Measurements from ENCODE around the gene PSMG1. TPM values are rescaled to one million over a fixed set of nuclear protein-coding genes. Genes with fewer than 3 reads are reported as not detected.

The PSMG1 gene
- polyA plus RNA-seq, 1 of the 3 experiments (the other 2 are of a cell fraction): 39.6 TPM

- Histone ChIP-seq H3F3A (replicated peaks; ENCODE audit: insufficient read depth) (peaks cover 7% of the 10 kb centered on the region), H3K9ac (no peak overlapping the region), H3K36me3 (replicated peaks in 1 of 2; ENCODE audit: control insufficient read depth in 1 of 2, insufficient read depth in 2 of 2, low read length in 1 of 2) (peaks cover 73 to 83% of the 10 kb centered on the region in 2 experiments), H3K9me2 (no peaks in the 10 kb centered on the region), H3K4me1 (ENCODE audit: control insufficient read depth in 1 of 2, insufficient read depth in 2 of 2, low read depth in 1 of 2, low read length in 1 of 2) (no peaks in the 10 kb centered on the region), H2AFZ (ENCODE audit: low read depth) (no peak overlapping the region), H4K20me1 (ENCODE audit: insufficient read depth) (no peaks in the 10 kb centered on the region), H3K4me2 (no peak overlapping the region), H3K79me2 (ENCODE audit: insufficient read depth) (no peaks in the 10 kb centered on the region), H3K4me3 (ENCODE audit: low read depth in 2 of 2, low read length in 1 of 2) (no peak overlapping the region), H3K27me3 (ENCODE audit: insufficient read depth) (no peaks in the 10 kb centered on the region), H3K27ac (ENCODE audit: low read depth in 2 of 2, low read length in 1 of 2) (no peak overlapping the region), H3K9me3 (no peaks in the 10 kb centered on the region)
- WGBS (ENCODE audit: low lambda C conversion rate): 95% methylated on average over 7 of the region's 7 CpGs
- CTCF ChIA-PET: interaction anchor here (0.9 kb wide), 1 partner anchor 25 kb away, joined by 3 read pairs; no protein-coding TSS in a partner anchor
- DNase-seq: no peak
- TF ChIP-seq TAF1 (IDR thresholded peaks at IDR 0.05; ENCODE audit: borderline replicate concordance, low read depth, low read length) (no peak), FOSL2 (IDR thresholded peaks at IDR 0.05; ENCODE audit: borderline replicate concordance, low read depth) (no peak), GABPA (IDR thresholded peaks at IDR 0.05; ENCODE audit: low read depth) (no peak), EZH2phosphoT487 (IDR thresholded peaks at IDR 0.05; ENCODE audit: borderline replicate concordance, low read depth) (no peak)
- POLR2A ChIA-PET: no interaction called here
Observed at GRCh38 chr21:39215078-39215477, 31.8 kb upstream of the PSMG1 start.

GRCh38 chr21:39209334-39209688, 26.1 kb upstream of the PSMG1 start:
- no peak overlapping the region for H2AFZ ChIP-seq (ENCODE audit: low read depth)
- no peaks in the 10 kb centered on the region for H3K9me2 ChIP-seq
- no peak for DNase-seq
- no peak overlapping the region for H3K4me2 ChIP-seq
- H3K9me3 ChIP-seq: no peaks in the 10 kb centered on the region
- peaks cover 66 to 70% of the 10 kb centered on the region in 2 experiments for H3K36me3 ChIP-seq (replicated peaks in 1 of 2; ENCODE audit: control insufficient read depth in 1 of 2, insufficient read depth in 2 of 2, low read length in 1 of 2)
- POLR2A ChIA-PET: no interaction called here
- no peak overlapping the region for H3K9ac ChIP-seq
- no peaks in the 10 kb centered on the region for H3K27me3 ChIP-seq (ENCODE audit: insufficient read depth)
- H4K20me1 ChIP-seq (ENCODE audit: insufficient read depth): no peaks in the 10 kb centered on the region
- TF ChIP-seq FOXM1 (IDR thresholded peaks at IDR 0.05; ENCODE audit: low read depth): no peak
- no peak for TF ChIP-seq RCOR1 (IDR thresholded peaks at IDR 0.05; ENCODE audit: low read length)
- no peak for TF ChIP-seq YY1 (IDR thresholded peaks at IDR 0.05; ENCODE audit: low read depth)
- TF ChIP-seq EZH2phosphoT487 (IDR thresholded peaks at IDR 0.05; ENCODE audit: borderline replicate concordance, low read depth): no peak
- TF ChIP-seq NRF1 (IDR thresholded peaks at IDR 0.05; ENCODE audit: low read depth, low read length): no peak
- no peak for TF ChIP-seq SMC3 (IDR thresholded peaks at IDR 0.05; ENCODE audit: low read depth, low read length)
- H3K4me3 ChIP-seq (ENCODE audit: low read depth in 2 of 2, low read length in 1 of 2): no peak overlapping the region
- no peak overlapping the region for H3K27ac ChIP-seq (ENCODE audit: low read depth in 2 of 2, low read length in 1 of 2)
- WGBS (ENCODE audit: low lambda C conversion rate): 94% methylated on average over 2 of the region's 2 CpGs
- CTCF ChIA-PET: interaction anchor here (0.6 kb wide), 1 partner anchor 25 kb away, joined by 3 read pairs; no protein-coding TSS in a partner anchor
- no peaks in the 10 kb centered on the region for H3K79me2 ChIP-seq (ENCODE audit: insufficient read depth)
- no peaks in the 10 kb centered on the region for H3K4me1 ChIP-seq (ENCODE audit: control insufficient read depth in 1 of 2, insufficient read depth in 2 of 2, low read depth in 1 of 2, low read length in 1 of 2)
- H3F3A ChIP-seq (replicated peaks; ENCODE audit: insufficient read depth): no peaks in the 10 kb centered on the region

- Histone ChIP-seq H3K9me2 (no peaks in the 10 kb centered on the region), H3K79me2 (ENCODE audit: insufficient read depth) (no peaks in the 10 kb centered on the region), H3K4me2 (no peak overlapping the region), H3K4me3 (ENCODE audit: low read depth in 2 of 2, low read length in 1 of 2) (no peak overlapping the region), H2AFZ (ENCODE audit: low read depth) (no peak overlapping the region), H3F3A (replicated peaks; ENCODE audit: insufficient read depth) (no peaks in the 10 kb centered on the region), H3K27me3 (ENCODE audit: insufficient read depth) (no peaks in the 10 kb centered on the region), H3K4me1 (ENCODE audit: control insufficient read depth in 1 of 2, insufficient read depth in 2 of 2, low read depth in 1 of 2, low read length in 1 of 2) (no peaks in the 10 kb centered on the region), H3K36me3 (replicated peaks in 1 of 2; ENCODE audit: control insufficient read depth in 1 of 2, insufficient read depth in 2 of 2, low read length in 1 of 2) (peaks cover 65 to 66% of the 10 kb centered on the region in 2 experiments), H3K9ac (no peak overlapping the region), H3K27ac (ENCODE audit: low read depth in 2 of 2, low read length in 1 of 2) (no peak overlapping the region), H4K20me1 (ENCODE audit: insufficient read depth) (no peaks in the 10 kb centered on the region), H3K9me3 (no peaks in the 10 kb centered on the region)
- ChIA-PET POLR2A (no interaction called here), CTCF (interaction anchor here (1.2 kb wide), 1 partner anchor 233 kb away, joined by 3 read pairs; no protein-coding TSS in a partner anchor)
- WGBS (ENCODE audit: low lambda C conversion rate): 92% methylated on average over 6 of the region's 6 CpGs
- no peak for DNase-seq
- TF ChIP-seq IRF3 (IDR thresholded peaks at IDR 0.05; ENCODE audit: low read depth, low read length) (no peak), CHD2 (IDR thresholded peaks at IDR 0.05; ENCODE audit: low read length, partially characterized antibody) (no peak), TAF1 (IDR thresholded peaks at IDR 0.05; ENCODE audit: borderline replicate concordance, low read depth, low read length) (no peak), MEF2A (IDR thresholded peaks at IDR 0.05; ENCODE audit: borderline replicate concordance, low read depth) (no peak), USF2 (IDR thresholded peaks at IDR 0.05; ENCODE audit: borderline replicate concordance, low read depth, low read length) (no peak), YY1 (IDR thresholded peaks at IDR 0.05; ENCODE audit: low read depth) (no peak), CTCF (IDR thresholded peaks at IDR 0.05) (no peak), FOXM1 (IDR thresholded peaks at IDR 0.05; ENCODE audit: low read depth) (no peak), PBX3 (IDR thresholded peaks at IDR 0.05) (no peak), NFIC (IDR thresholded peaks at IDR 0.05; ENCODE audit: borderline replicate concordance) (no peak), JUND (IDR thresholded peaks at IDR 0.05) (no peak)
Observed at GRCh38 chr21:39208624-39209333, 25.5 kb upstream of the PSMG1 start.

All from SK-N-SH (cell line).